IgD-negative memory B cell (primary cell): ENCODE measurements around the gene FGF12. TPM values are rescaled to one million over a fixed set of nuclear protein-coding genes. Genes with fewer than 3 reads are reported as not detected.

Source experiments
- H3K27ac Mint-ChIP-seq, 3 donors: one replicate each; pipeline ENCODE4 v1.8.0; 2020 to 2022; ENCODE audit warnings: mild to moderate bottlenecking in 3 of 3, mixed read lengths in 3 of 3, moderate library complexity in 1 of 3
- H3K27me3 Mint-ChIP-seq: one replicate; pipeline ENCODE4 v1.8.0; 2021; ENCODE audit warnings: mixed read lengths
- H3K36me3 Mint-ChIP-seq: one replicate; pipeline ENCODE4 v1.8.0; 2020; ENCODE audit warnings: mild to moderate bottlenecking, mixed read lengths
- H3K4me1 Mint-ChIP-seq, 3 donors: one replicate each; pipeline ENCODE4 v1.8.0; 2020 to 2022; ENCODE audit warnings: mixed read lengths in 3 of 3, mild to moderate bottlenecking in 1 of 3
- H3K4me3 Mint-ChIP-seq, 4 donors: one replicate each; pipeline ENCODE4 v1.8.0; 2020 to 2022; ENCODE audit warnings: mild to moderate bottlenecking in 4 of 4, mixed read lengths in 4 of 4, moderate library complexity in 3 of 4
- H3K9me3 Mint-ChIP-seq, 3 donors: one replicate each; pipeline ENCODE4 v1.8.0; 2020 to 2021; ENCODE audit warnings: mixed read lengths in 3 of 3, mild to moderate bottlenecking in 1 of 3
- polyA plus RNA-seq: library from polyadenylated mRNA; unstranded; fragments of 300-500 nt; fragmentation: Illumina TruSeq; gene quantifications from one replicate; pipeline ENCODE4 v1.2.3, GENCODE V29; 2021

FGF12 gene
- polyA plus RNA-seq, 1 donor from 2014 or later: 0.38 TPM

DNA sequence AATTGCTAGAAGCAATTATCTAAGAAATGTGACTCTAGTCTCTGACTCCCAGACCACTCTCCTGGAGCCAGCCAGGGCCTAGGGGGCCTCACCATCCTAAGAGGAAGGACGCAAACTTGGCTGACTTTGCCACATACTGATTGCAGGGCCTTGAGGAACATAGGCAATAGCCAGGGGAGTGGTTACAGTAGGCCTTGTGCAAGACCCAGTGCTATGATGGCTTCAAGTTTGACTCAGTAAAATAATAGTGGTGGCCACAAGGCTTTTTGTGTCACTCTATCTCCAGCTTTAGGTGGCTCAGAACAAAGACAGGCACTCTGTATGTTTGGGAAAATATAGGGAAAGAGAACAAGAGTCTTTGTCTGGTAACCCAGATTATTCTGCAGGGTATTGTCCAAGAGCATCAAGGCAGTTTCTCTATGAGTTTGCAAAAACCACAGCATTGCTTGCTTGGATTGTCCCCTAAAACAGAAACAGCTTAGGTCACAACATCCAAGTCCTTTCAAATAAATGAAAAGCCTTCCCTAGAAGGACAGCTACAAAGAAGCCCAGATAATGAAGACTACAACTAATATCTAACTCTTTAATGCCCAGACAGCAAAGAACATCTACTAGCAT, 634.8 kb downstream of the FGF12 start:
- Mint-ChIP-seq H3K27ac (peak overlapping the region in 2 of 3 donors; percentile 8 to 30), H3K4me3 (no peak overlapping the region), H3K9me3 (peaks cover 0 to 2% (median 0%) of the 10 kb centered on the region in 3 donors), H3K27me3 (peaks cover 1% of the 10 kb centered on the region), H3K4me1 (peaks cover 10 to 13% (median 11%) of the 10 kb centered on the region in 3 donors), H3K36me3 (peaks cover 8% of the 10 kb centered on the region)

DNA sequence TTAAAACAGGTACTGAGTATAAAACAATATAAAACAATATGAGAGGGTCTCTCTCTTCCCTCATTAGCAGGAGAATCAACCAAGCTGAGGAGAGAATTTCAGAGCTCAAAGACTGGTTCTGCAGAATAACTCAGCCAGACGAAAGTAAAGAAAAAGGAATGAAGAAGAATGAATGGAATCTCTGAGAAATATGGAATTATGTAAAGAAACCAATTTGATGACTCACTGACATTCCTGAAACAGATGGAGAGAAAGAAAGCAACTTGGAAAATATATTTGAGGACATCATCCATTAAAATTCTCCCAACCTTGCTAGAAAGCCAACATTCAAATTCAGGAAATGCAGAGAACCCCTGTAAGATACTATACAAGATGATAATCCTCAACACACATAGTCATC, 635.5 kb downstream of the FGF12 start:
- Mint-ChIP-seq H3K4me1 (peaks cover 10 to 13% (median 11%) of the 10 kb centered on the region in 3 donors), H3K4me3 (no peak overlapping the region), H3K9me3 (peaks cover 0 to 2% (median 0%) of the 10 kb centered on the region in 3 donors), H3K27ac (no peak overlapping the region), H3K27me3 (peaks cover 1% of the 10 kb centered on the region), H3K36me3 (peaks cover 8% of the 10 kb centered on the region)

DNA sequence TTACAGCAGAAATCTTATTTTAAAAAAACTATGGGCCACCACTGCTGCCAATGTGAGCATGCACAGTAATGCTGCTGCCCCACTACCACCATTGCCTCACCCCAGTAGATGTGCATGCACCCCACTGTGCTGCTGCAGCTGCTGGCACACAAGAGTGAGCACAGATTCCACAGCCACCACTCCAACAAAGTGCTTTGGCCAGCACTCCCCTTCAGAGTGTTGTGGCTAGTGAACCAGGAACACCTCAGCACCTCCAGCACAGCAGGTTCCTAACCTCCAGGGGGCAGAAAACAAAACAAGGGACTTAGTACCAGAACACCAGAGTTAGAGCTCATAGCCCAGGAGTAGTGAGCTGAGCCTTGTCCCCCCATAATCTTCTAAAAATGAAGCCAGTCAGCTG, 636.8 kb downstream of the FGF12 start:
- H3K36me3 Mint-ChIP-seq: peaks cover 8% of the 10 kb centered on the region
- H3K27ac Mint-ChIP-seq: peak overlapping the region in 1 of 3 donors; percentile 55
- no peak overlapping the region for H3K4me3 Mint-ChIP-seq
- H3K27me3 Mint-ChIP-seq: peaks cover 1% of the 10 kb centered on the region
- H3K9me3 Mint-ChIP-seq: peaks cover 0 to 2% (median 0%) of the 10 kb centered on the region in 3 donors
- peaks cover 10 to 13% (median 11%) of the 10 kb centered on the region in 3 donors for H3K4me1 Mint-ChIP-seq

Other genes starting within 250 kb of the FGF12 start
- not detected for gene MB21D2, start 190.3 kb upstream of the FGF12 start, polyA plus RNA-seq